Mesenchymal stem cell (in vitro differentiated cells and primary cell): Measurements from ENCODE around the gene UBASH3B.
"Not testable (repeated sequence)": the region's sequence is repeated elsewhere in the genome, so short reads cannot be mapped to it uniquely, and the experiment has no call there.

Source experiments
- DNase-seq: peaks from one replicate; pipeline ENCODE4 v3.0.0-alpha.2; 2013
- H2AFZ ChIP-seq: one replicate; pipeline ENCODE4 v1.6.1; 2013; ENCODE audit warnings: low read depth, mild to moderate bottlenecking, control low read depth, inconsistent platforms, low read length, moderate library complexity
- H2AK5ac ChIP-seq: 2 replicates; pipeline ENCODE4 v1.6.1; 2013; ENCODE audit warnings: low read length, moderate library complexity, mild to moderate bottlenecking, inconsistent platforms; ENCODE audit not compliant: severe bottlenecking
- H2BK120ac ChIP-seq: one replicate; pipeline ENCODE4 v1.6.1; 2013; ENCODE audit warnings: low read depth, mild to moderate bottlenecking, inconsistent platforms, low read length, moderate library complexity
- H2BK12ac ChIP-seq, 2 experiments: one replicate each; pipeline ENCODE4 v1.6.1; 2013; ENCODE audit warnings: inconsistent platforms in 2 of 2, low read length in 2 of 2, mild to moderate bottlenecking in 2 of 2, moderate library complexity in 2 of 2, control low read depth in 1 of 2
- H2BK15ac ChIP-seq: one replicate; pipeline ENCODE4 v1.6.1; 2013; ENCODE audit warnings: mild to moderate bottlenecking, low read depth, inconsistent platforms; ENCODE audit not compliant: poor library complexity, severe bottlenecking
- H2BK5ac ChIP-seq: 2 replicates; pipeline ENCODE4 v1.6.1; 2013; ENCODE audit warnings: low read depth, mild to moderate bottlenecking, low read length, control low read depth, inconsistent platforms; ENCODE audit not compliant: poor library complexity, severe bottlenecking
- H3K14ac ChIP-seq, 2 experiments: one replicate each; pipeline ENCODE4 v1.6.1; 2013; ENCODE audit warnings: inconsistent platforms in 2 of 2, low read length in 2 of 2, control low read depth in 1 of 2, mild to moderate bottlenecking in 1 of 2, moderate library complexity in 1 of 2
- H3K18ac ChIP-seq, 2 experiments: one replicate each; pipeline ENCODE4 v1.6.1; 2013; ENCODE audit warnings: inconsistent platforms in 2 of 2, low read length in 2 of 2, control low read depth in 1 of 2, low read depth in 1 of 2, mild to moderate bottlenecking in 1 of 2
- H3K23ac ChIP-seq, 2 experiments: one replicate each; pipeline ENCODE4 v1.6.1; 2013; ENCODE audit warnings: inconsistent platforms in 2 of 2, low read length in 2 of 2, mild to moderate bottlenecking in 2 of 2, moderate library complexity in 2 of 2, control low read depth in 1 of 2
- H3K27ac ChIP-seq: 2 replicates; pipeline ENCODE4 v1.5.1; 2013; ENCODE audit warnings: mild to moderate bottlenecking, moderate library complexity, low read length, control low read depth, inconsistent platforms; ENCODE audit not compliant: poor library complexity, severe bottlenecking
- H3K27me3 ChIP-seq, 2 experiments: 2 replicates each; pipeline versions ENCODE4 v1.6.1 to v1.7.0; 2013; ENCODE audit warnings: low read length in 2 of 2, mild to moderate bottlenecking in 2 of 2, moderate library complexity in 2 of 2, control low read depth in 1 of 2, inconsistent platforms in 1 of 2; ENCODE audit not compliant: control insufficient read depth in 1 of 2, insufficient read depth in 1 of 2
- H3K36me3 ChIP-seq, 2 experiments: 2 replicates each; pipeline versions ENCODE4 v1.6.1 to v1.7.0; 2013; ENCODE audit warnings: low read length in 2 of 2, control low read depth in 1 of 2, inconsistent platforms in 1 of 2, low read depth in 1 of 2, mild to moderate bottlenecking in 1 of 2; ENCODE audit not compliant: insufficient read depth in 2 of 2, control insufficient read depth in 1 of 2
- H3K4ac ChIP-seq, 2 experiments: one replicate each; pipeline ENCODE4 v1.6.1; 2013; ENCODE audit warnings: inconsistent platforms in 2 of 2, low read length in 2 of 2, mild to moderate bottlenecking in 2 of 2, moderate library complexity in 2 of 2, control low read depth in 1 of 2, low read depth in 1 of 2
- H3K4me1 ChIP-seq: 2 replicates; pipeline ENCODE4 v1.6.1; 2013; ENCODE audit warnings: low read depth, low read length, control low read depth; ENCODE audit not compliant: control insufficient read depth, insufficient read depth
- H3K4me2 ChIP-seq: 2 replicates; pipeline ENCODE4 v1.6.1; 2013; ENCODE audit warnings: low read length, mild to moderate bottlenecking, inconsistent platforms; ENCODE audit not compliant: poor library complexity, severe bottlenecking
- H3K4me3 ChIP-seq, 2 experiments: 2 replicates each; pipeline versions ENCODE4 v1.5.1 to v1.7.0; 2013; ENCODE audit warnings: low read length in 2 of 2, mild to moderate bottlenecking in 2 of 2, control low read depth in 1 of 2, low read depth in 1 of 2; ENCODE audit not compliant: insufficient read depth in 1 of 2
- H3K79me1 ChIP-seq: replicated peaks from 2 replicates; pipeline ENCODE4 v1.6.1; 2013; ENCODE audit warnings: mild to moderate bottlenecking, control low read depth, low read length, inconsistent platforms; ENCODE audit not compliant: poor library complexity, severe bottlenecking
- H3K9ac ChIP-seq: 2 replicates; pipeline ENCODE4 v1.7.0; 2013; ENCODE audit warnings: mild to moderate bottlenecking, low read length, moderate library complexity
- H3K9me3 ChIP-seq: 2 replicates; pipeline ENCODE4 v1.7.0; 2013; ENCODE audit warnings: mild to moderate bottlenecking, low read length; ENCODE audit not compliant: control insufficient read depth
- H4K8ac ChIP-seq: one replicate; pipeline ENCODE4 v1.6.1; 2013; ENCODE audit warnings: inconsistent platforms, mild to moderate bottlenecking, low read length, moderate library complexity
- H4K91ac ChIP-seq: one replicate; pipeline ENCODE4 v1.6.1; 2013; ENCODE audit warnings: mild to moderate bottlenecking, low read length, inconsistent platforms
- WGBS: methylation state at CpG from one replicate; pipeline ENCODE4 v1.1.7; 2013; ENCODE audit warnings: mixed read lengths; 5-methylcytosine and 5-hydroxymethylcytosine counted together

The UBASH3B gene

DNA sequence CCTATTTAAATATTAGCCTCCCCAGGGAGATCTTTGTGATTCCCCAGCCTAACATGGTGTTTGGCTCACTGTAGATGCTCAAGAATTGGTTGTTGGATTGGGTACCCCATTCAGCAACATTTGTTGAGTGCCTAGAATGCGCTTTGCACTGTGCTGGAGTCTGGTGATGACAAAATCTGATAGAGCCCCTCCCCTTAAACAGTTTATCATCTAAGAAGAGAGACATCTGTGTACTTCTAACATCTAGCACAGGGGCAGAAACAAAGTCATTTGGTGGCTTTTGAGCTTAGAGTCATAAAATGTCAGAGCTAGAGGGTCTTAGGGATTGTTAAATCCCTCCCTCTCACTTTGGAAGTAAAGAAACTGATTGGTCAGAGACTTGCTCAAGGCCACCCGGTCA lies 73.0 kb downstream of the UBASH3B start:
- H2BK120ac ChIP-seq, result no peak overlapping the region
- no peak overlapping the region for H2AK5ac ChIP-seq
- H2AFZ ChIP-seq, result no peak overlapping the region
- no peak overlapping the region for H3K14ac ChIP-seq
- no peak overlapping the region for H3K4me3 ChIP-seq
- no peak overlapping the region for H3K23ac ChIP-seq
- H4K91ac ChIP-seq, result no peak overlapping the region
- H4K8ac ChIP-seq, result no peak overlapping the region
- no peak overlapping the region for H3K9ac ChIP-seq
- H3K4me1 ChIP-seq, result peaks cover 17% of the 10 kb centered on the region
- H2BK12ac ChIP-seq, result peak overlapping the region in 1 of 2 experiments; percentile 41
- no peaks in the 10 kb centered on the region for H3K27me3 ChIP-seq
- WGBS, result 100% methylated on average over 1 of the region's 2 CpGs
- no peak overlapping the region for H3K4ac ChIP-seq
- H2BK15ac ChIP-seq, result peak overlapping the region; percentile 12
- H3K4me2 ChIP-seq, result no peak overlapping the region
- no peak for DNase-seq
- H3K36me3 ChIP-seq, result no peaks in the 10 kb centered on the region
- no peak overlapping the region for H2BK5ac ChIP-seq
- no peak overlapping the region for H3K18ac ChIP-seq
- no peak overlapping the region for H3K27ac ChIP-seq
- H3K9me3 ChIP-seq, result no peaks in the 10 kb centered on the region
- peaks cover 14% of the 10 kb centered on the region for H3K79me1 ChIP-seq

DNA sequence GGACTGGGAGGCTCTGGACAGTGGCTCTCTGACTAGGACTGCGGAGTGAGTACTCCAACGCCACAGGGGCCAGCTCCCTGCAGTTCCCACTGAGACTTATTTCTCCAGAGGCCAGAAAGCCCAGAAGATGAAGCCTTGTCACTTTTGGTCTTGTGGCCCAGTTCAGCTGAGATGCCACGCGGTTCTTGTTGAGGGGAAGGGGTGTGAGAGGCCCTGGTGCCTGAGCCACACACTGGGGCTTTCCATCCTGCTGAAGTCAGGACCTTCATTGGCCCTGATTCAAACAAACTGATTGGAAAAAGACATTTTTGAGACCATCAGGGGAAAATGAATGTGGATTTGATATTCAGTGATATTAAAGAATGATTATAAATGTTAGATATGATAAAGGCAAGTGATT lies 73.6 kb downstream of the UBASH3B start:
- no peak overlapping the region for H3K23ac ChIP-seq
- no peaks in the 10 kb centered on the region for H3K9me3 ChIP-seq
- H3K4me2 ChIP-seq, result no peak overlapping the region
- H4K8ac ChIP-seq, result no peak overlapping the region
- H3K14ac ChIP-seq, result no peak overlapping the region
- no peak overlapping the region for H4K91ac ChIP-seq
- peaks cover 16% of the 10 kb centered on the region for H3K4me1 ChIP-seq
- no peak overlapping the region for H3K18ac ChIP-seq
- H2BK5ac ChIP-seq, result no peak overlapping the region
- WGBS, result 93% methylated on average over 4 of the region's 4 CpGs
- H3K36me3 ChIP-seq, result no peaks in the 10 kb centered on the region
- no peak overlapping the region for H3K4me3 ChIP-seq
- H2BK12ac ChIP-seq, result peak overlapping the region in 1 of 2 experiments; percentile 12
- no peak overlapping the region for H3K4ac ChIP-seq
- H3K27me3 ChIP-seq, result no peaks in the 10 kb centered on the region
- DNase-seq, result no peak
- no peak overlapping the region for H3K27ac ChIP-seq
- peaks cover 15% of the 10 kb centered on the region for H3K79me1 ChIP-seq
- no peak overlapping the region for H2BK15ac ChIP-seq
- no peak overlapping the region for H2AFZ ChIP-seq
- no peak overlapping the region for H2AK5ac ChIP-seq
- H2BK120ac ChIP-seq, result no peak overlapping the region
- no peak overlapping the region for H3K9ac ChIP-seq

DNA sequence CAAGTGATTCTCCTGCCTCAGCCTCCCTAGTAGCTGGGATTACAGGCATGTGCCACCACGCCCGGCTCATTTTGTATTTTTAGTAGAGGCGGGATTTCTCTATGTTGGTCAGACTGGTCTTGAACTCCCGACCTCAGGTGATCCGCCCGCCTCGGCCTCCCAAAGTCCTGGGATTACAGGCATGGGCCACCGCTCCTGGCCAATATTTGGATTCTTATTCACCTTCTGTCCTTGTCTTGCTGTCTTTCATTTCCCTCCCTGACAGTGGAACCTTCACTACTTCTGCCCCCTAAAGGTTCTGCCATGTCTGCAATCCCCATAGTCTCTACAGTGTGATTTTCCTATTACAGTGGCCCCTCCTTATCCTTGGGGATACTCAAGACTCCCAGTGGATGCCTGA lies 75.2 kb downstream of the UBASH3B start:
- not testable (repeated sequence) for H3K4me2 ChIP-seq, H2BK120ac ChIP-seq, H3K4me3 ChIP-seq, H2AFZ ChIP-seq, H3K9me3 ChIP-seq, H4K8ac ChIP-seq, H3K14ac ChIP-seq, H2AK5ac ChIP-seq, H2BK15ac ChIP-seq, DNase-seq, H3K23ac ChIP-seq, H2BK5ac ChIP-seq, H3K36me3 ChIP-seq, H3K9ac ChIP-seq, H3K27me3 ChIP-seq, H3K27ac ChIP-seq
- peaks cover 10% of the 10 kb centered on the region for H3K4me1 ChIP-seq
- H3K4ac ChIP-seq, result peak overlapping the region in 1 of 2 experiments; percentile 1
- peak overlapping the region; percentile 21 for H4K91ac ChIP-seq
- peak overlapping the region in 1 of 2 experiments; percentile 61 for H2BK12ac ChIP-seq
- peak overlapping the region; percentile 4 to 49 for H3K18ac ChIP-seq
- peaks cover 18% of the 10 kb centered on the region for H3K79me1 ChIP-seq
- over 99% methylated on average over 8 of the region's 8 CpGs for WGBS

DNA sequence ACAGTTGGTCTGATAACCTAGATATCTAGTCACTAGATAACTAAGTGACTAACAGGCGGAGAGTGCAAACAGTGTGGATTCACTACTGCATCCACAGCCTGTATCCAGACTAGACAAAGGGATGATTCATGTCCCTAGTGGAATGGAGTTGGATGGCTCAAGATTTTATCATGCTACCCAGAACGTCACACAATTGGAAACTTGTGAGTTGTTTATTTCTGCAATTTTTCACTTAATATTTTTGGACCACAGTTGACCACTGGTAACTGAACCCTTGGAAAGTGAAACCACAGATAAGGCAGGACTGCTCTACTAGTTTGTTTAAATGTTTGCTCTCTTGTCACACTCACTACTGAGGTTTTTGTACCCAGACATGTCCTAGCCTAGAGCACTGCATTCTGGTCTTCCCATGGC lies 76.0 kb downstream of the UBASH3B start:
- Histone ChIP-seq H2AK5ac (no peak overlapping the region), H3K18ac (peak overlapping the region; percentile 89), H3K4me2 (no peak overlapping the region), H3K4ac (no peak overlapping the region), H3K27me3 (no peaks in the 10 kb centered on the region), H3K27ac (no peak overlapping the region), H2BK12ac (peak overlapping the region; percentile 23 to 83), H2BK120ac (peak overlapping the region; percentile 81), H3K36me3 (no peaks in the 10 kb centered on the region), H3K9ac (no peak overlapping the region), H4K91ac (no peak overlapping the region), H3K14ac (no peak overlapping the region), H2AFZ (no peak overlapping the region), H2BK15ac (no peak overlapping the region), H3K4me1 (peaks cover 9% of the 10 kb centered on the region), H3K9me3 (no peaks in the 10 kb centered on the region), H4K8ac (no peak overlapping the region), H3K23ac (no peak overlapping the region), H3K79me1 (peaks cover 20% of the 10 kb centered on the region), H2BK5ac (no peak overlapping the region), H3K4me3 (no peak overlapping the region)
- DNase-seq, result peak; percentile 96
- 43% methylated on average over 1 of the region's 2 CpGs for WGBS
